OCI-LY7 (cell line): ENCODE results near the gene C16orf54.

Experiments
- CTCF ChIP-seq: fragments of 200-600 bp; sonication (generic); conservative IDR thresholded peaks from 2 replicates; pipeline ENCODE4 v1.5.1; 2014; ENCODE audit warnings: mild to moderate bottlenecking, antibody characterized with exemption, low read length, moderate library complexity, mixed read lengths
- EZH2phosphoT487 ChIP-seq: fragments of 200-600 bp; sonication (generic); IDR thresholded peaks from 2 replicates; pipeline ENCODE4 v1.6.1; 2018; ENCODE audit warnings: low read depth, borderline replicate concordance, mild to moderate bottlenecking, mixed run types, antibody characterized with exemption, low read length, moderate library complexity, mixed read lengths

DNA sequence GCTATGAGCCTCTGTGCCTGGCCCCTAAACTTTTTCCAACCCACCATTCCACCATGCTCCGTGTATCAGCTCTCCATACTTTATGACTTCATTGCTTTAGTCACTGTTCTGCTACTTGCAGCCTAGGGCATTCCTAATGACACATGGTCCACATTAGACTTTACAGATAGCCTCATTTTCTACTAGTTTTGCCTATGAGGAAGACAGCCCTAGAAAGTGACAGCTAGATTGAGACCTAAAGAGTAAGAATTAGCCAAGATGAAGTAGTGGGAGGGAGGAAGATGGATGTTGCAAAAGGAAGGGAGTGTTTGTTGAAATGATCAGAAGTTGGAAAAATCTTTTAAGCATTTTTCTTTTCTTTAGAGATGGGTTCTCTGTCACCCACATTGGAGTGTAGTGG, 11.0 kb downstream of the C16orf54 start:
- TF ChIP-seq EZH2phosphoT487 (no peak), CTCF (no peak)
